Ramos (cell line): ENCODE results near the gene NPDC1.

Experiments used
- in situ Hi-C: fragments of 300-500 bp; cut with MboI; formaldehyde crosslinking; loops from one replicate; pipeline ENCODE4 v1.14.3; 2022; ENCODE audit warnings: low sequenced_read_pairs; ENCODE audit not compliant: unreplicated experiment

The NPDC1 gene

GRCh38 chr9:137075275-137075775 is 29.3 kb upstream of the NPDC1 start:
- in situ Hi-C loops = no loop called here

- in situ Hi-C loops = loop anchor here (25.0 kb wide), 1 partner anchor 363 kb away; the partner anchor contains the start of gene ENTPD8
Observed at GRCh38 chr9:137074657-137075274, 28.8 kb upstream of the NPDC1 start.

GRCh38 chr9:137073992-137074399 is 28.0 kb upstream of the NPDC1 start:
- in situ Hi-C loops = loop anchor here (25.0 kb wide), 1 partner anchor 363 kb away; the partner anchor contains the start of gene ENTPD8

DNA sequence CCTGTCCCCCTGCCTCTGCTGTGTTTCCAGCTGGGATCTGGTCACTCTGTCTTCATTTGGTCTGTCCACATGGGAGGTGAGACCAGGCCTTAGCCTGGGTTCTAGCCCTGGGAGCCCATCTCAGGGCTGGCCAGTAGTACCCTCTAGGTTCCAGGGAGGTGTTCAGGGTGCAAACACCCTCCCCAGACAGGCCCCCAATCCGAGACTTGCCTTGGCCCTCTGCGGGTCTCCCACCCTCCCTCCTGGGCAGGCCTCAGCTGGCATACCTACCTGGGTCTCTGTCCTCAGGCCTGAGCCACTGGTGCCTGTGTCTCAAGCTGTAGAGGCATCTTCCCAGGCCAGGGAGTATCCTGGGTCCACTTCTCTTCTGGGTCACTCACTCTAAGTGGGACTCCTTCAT is 25.3 kb upstream of the NPDC1 start:
- in situ Hi-C loops = loop anchor here (25.0 kb wide), 1 partner anchor 366 kb away; the partner anchor contains the start of gene ENTPD8

DNA sequence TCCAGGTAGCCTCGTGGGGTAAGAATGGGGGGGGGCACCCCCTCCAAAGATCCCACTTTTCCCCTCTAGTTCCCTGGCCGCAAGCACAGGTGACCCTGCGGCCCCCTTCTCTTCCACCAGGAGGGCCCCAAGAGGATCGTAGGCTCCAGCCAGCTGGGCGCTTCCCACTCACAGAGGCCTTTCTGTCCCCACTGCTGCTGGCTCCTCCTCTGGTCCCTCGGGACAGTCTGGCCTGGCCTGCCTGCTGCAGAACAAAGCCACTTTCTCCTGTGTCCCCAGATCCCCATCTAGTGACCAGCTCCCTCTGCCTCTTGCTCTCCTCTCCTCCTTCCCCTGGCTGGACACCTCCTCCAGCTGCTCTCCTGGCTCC is 24.9 kb upstream of the NPDC1 start:
- in situ Hi-C loops = loop anchor here (25.0 kb wide), 1 partner anchor 366 kb away; the partner anchor contains the start of gene ENTPD8

DNA sequence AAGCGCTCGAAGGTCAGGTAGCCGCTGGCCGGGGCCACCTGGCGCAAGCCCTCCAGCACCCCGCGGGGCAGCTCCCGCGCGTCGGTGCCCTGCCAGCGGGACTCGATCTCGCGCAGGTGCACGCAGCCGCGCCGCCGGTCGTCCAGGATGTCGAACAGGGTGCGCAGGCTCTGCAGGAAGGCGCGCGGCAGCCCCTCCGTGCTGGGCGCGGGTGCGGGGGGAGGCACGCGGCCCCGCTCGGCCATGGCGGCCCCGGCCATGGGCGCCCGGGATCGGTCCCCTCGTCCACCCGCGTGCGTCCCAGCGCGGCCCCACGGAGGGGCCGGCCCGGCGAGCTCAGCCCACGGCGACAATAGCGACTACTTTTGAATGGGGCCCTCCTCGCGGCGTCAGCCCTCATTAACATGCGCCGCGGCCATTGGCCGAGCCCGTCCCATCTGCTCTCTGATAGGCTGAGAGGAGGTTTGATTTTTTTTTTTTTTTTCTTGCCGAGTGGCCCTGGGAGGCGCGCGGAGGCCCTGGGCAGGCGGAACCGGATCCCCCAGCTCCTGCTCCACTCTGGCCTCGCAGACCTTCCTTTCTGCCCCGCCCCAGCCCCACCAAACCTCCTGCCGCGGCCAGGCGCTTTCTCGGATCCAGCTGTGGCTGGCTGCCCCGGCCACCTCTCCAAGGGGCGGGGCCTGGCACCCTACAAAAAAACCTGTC is 24.4 kb upstream of the NPDC1 start, which contains the start of gene SAPCD2:
Gene SAPCD2, minus strand, starts transcription at position 357 of the 705 bp plus-strand sequence. Its CDS starts 97 bp downstream, at position 260.
- in situ Hi-C loops = loop anchor here (25.0 kb wide), 1 partner anchor 367 kb away; the partner anchor contains the start of gene ENTPD8

DNA sequence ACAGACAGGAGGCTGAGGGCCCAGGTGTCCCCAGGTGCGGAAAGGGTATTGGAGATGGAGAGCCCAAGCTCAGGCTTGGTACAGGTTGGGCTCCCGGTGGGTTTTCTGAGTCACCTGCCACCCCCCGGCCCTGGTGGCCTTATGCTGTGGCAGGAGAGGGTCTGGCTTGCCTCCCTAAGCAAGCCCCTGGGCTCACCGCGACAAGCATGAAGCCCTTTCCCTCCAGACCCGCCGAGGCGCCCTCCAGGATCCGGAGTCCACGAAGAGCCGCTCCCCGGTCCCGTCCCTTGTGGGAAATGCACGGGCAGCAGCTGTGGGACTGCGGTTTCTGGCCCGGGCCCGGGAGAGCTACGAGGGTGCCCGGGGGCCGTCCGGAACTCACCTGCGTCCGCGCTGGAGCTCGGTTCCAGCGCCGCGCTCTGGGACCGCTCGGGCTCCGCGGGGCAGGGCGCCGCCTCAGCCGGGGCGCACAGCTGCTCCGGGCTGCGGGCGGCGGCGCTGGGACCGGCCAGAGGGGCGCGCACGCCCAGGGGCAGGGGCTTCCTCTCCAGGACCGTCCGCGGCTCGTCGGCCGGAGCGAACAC is 23.6 kb upstream of the NPDC1 start:
- in situ Hi-C loops = loop anchor here (25.0 kb wide), 1 partner anchor 368 kb away; the partner anchor contains the start of gene ENTPD8

- in situ Hi-C loops = loop anchor here (25.0 kb wide), 1 partner anchor 368 kb away; the partner anchor contains the start of gene ENTPD8
Observed at GRCh38 chr9:137068539-137069507, 22.8 kb upstream of the NPDC1 start.

- in situ Hi-C loops = loop anchor here (25.0 kb wide), 1 partner anchor 369 kb away; the partner anchor contains the start of gene ENTPD8
Observed at GRCh38 chr9:137067860-137068538, 22.0 kb upstream of the NPDC1 start.

DNA sequence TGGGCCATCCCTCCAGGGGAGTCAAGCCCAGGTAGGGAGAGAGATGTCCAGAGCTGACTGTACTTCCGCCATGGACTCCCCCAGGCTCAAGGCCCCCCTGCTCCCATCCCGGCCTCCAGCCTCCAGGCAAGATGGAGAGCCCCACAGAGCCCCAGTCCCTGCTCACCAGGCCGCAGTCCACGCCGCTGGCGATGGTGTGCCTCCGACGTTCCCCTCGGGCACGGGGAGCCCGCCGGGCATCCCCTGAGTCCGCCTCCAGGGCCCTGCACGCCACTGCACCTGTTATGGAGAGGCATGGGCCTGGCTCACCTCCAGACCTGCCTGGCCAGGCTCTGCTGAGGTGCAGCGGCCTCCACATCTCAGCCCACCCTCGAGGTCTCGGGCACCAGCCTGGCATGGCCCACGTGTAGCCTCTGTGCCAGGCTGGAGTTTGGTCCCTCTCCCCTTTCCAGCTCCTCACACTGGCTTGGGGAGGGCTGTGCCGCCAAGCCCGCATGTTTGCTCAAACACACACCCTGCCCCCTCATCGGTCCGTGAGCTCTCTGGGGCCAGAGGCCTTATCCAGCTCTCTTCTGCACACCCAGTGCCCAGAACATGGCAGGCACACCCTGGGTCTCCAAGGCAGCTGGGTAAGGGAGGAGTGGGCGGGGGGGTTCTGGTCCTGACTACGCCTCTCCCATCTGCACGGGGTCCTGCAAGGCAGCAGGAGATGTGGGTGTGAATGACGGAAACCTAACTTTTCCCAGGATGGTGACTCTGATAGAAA is 20.3 kb upstream of the NPDC1 start:
- in situ Hi-C loops = loop anchor here (25.0 kb wide), 1 partner anchor 371 kb away; the partner anchor contains the start of gene ENTPD8

GRCh38 chr9:137065336-137065967 is 19.5 kb upstream of the NPDC1 start:
- in situ Hi-C loops = loop anchor here (25.0 kb wide), 1 partner anchor 372 kb away; the partner anchor contains the start of gene ENTPD8

- in situ Hi-C loops = loop anchor here (25.0 kb wide), 1 partner anchor 372 kb away; the partner anchor contains the start of gene ENTPD8
Observed at GRCh38 chr9:137064880-137065164, 18.8 kb upstream of the NPDC1 start.

- in situ Hi-C loops = loop anchor here (25.0 kb wide), 1 partner anchor 373 kb away; the partner anchor contains the start of gene ENTPD8
Observed at GRCh38 chr9:137064027-137064879, 18.3 kb upstream of the NPDC1 start.

GRCh38 chr9:137063311-137064026 is 17.5 kb upstream of the NPDC1 start:
- in situ Hi-C loops = loop anchor here (25.0 kb wide), 1 partner anchor 374 kb away; the partner anchor contains the start of gene ENTPD8

DNA sequence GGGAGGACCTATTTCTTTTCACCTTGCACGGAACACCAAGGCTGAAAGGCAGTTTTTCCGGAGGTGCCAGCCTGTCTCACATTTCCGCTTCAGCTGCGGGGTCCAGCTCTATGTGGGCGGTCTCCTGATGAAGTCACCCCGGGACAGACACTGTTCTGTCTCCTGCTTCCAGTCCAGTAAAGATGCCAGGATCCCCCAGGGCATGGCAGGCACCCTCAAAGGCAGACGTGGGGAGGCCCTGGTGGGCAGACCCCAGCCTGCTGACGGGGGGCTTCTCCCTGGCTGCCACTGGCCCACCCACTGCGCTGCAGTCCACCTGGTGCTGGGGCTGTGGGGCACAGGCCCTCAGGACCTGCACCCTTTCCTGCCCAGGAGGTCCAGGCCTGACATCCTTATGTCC is 16.8 kb upstream of the NPDC1 start:
- in situ Hi-C loops = loop anchor here (25.0 kb wide), 1 partner anchor 375 kb away; the partner anchor contains the start of gene ENTPD8

GRCh38 chr9:137062384-137062783 is 16.4 kb upstream of the NPDC1 start:
- in situ Hi-C loops = loop anchor here (25.0 kb wide), 1 partner anchor 375 kb away; the partner anchor contains the start of gene ENTPD8
